ENCODE results near the gene ZNRF3. TPM values are rescaled to one million over a fixed set of nuclear protein-coding genes. Genes with fewer than 3 reads are reported as not detected.

Gene ZNRF3
- polyA plus RNA-seq, 1 of the 3 experiments (the other 2 are of a cell fraction) = 4.2 TPM

GRCh38 chr22:28922540-28923244 lies 39.3 kb downstream of the ZNRF3 start:
- H3K9me2 ChIP-seq = no peaks in the 10 kb centered on the region
- DNase-seq = no peak
- no peak overlapping the region for H3K27ac ChIP-seq (ENCODE audit: low read depth in 2 of 2, low read length in 1 of 2)
- no peaks in the 10 kb centered on the region for H3K36me3 ChIP-seq (replicated peaks in 1 of 2; ENCODE audit: control insufficient read depth in 1 of 2, insufficient read depth in 2 of 2, low read length in 1 of 2)
- H3K79me2 ChIP-seq (ENCODE audit: insufficient read depth) = peaks cover 22% of the 10 kb centered on the region; the same call in 1 of the 2 replicates
- H3K4me2 ChIP-seq = no peak overlapping the region
- no peaks in the 10 kb centered on the region for H3K9me3 ChIP-seq
- no peak overlapping the region for H2AFZ ChIP-seq (ENCODE audit: low read depth)
- H3F3A ChIP-seq (replicated peaks; ENCODE audit: insufficient read depth) = no peaks in the 10 kb centered on the region
- 95% methylated on average over 8 of the region's 8 CpGs for WGBS (ENCODE audit: low lambda C conversion rate)
- no peak for TF ChIP-seq SMC3 (IDR thresholded peaks at IDR 0.05; ENCODE audit: low read depth, low read length)
- TF ChIP-seq PBX3 (IDR thresholded peaks at IDR 0.05) = no peak
- TF ChIP-seq, protein P1, sequence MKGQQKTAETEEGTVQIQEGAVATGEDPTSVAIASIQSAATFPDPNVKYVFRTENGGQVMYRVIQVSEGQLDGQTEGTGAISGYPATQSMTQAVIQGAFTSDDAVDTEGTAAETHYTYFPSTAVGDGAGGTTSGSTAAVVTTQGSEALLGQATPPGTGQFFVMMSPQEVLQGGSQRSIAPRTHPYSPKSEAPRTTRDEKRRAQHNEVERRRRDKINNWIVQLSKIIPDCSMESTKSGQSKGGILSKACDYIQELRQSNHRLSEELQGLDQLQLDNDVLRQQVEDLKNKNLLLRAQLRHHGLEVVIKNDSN (IDR thresholded peaks at IDR 0.05; ENCODE audit: borderline replicate concordance, low read depth) = no peak
- no peak for TF ChIP-seq POLR2AphosphoS5 (IDR thresholded peaks at IDR 0.05; ENCODE audit: low read depth, low read length)
- no peak for TF ChIP-seq FOSL2 (IDR thresholded peaks at IDR 0.05; ENCODE audit: borderline replicate concordance, low read depth)
- no peak for TF ChIP-seq MEF2A (IDR thresholded peaks at IDR 0.05; ENCODE audit: borderline replicate concordance, low read depth)
- no peak for TF ChIP-seq RCOR1 (IDR thresholded peaks at IDR 0.05; ENCODE audit: low read length)
- no peak for TF ChIP-seq MXI1 (IDR thresholded peaks at IDR 0.05; ENCODE audit: low read depth, low read length)
- TF ChIP-seq SIN3A (IDR thresholded peaks at IDR 0.05; ENCODE audit: borderline replicate concordance, low read depth, low read length) = no peak
- TF ChIP-seq GATA2 (CRISPR knock-in tag; IDR thresholded peaks at IDR 0.05) = no peak
- TF ChIP-seq NFIC (IDR thresholded peaks at IDR 0.05; ENCODE audit: borderline replicate concordance) = no peak
- TF ChIP-seq ELF1 (IDR thresholded peaks at IDR 0.05) = no peak
- no peak for TF ChIP-seq TAF1 (IDR thresholded peaks at IDR 0.05; ENCODE audit: borderline replicate concordance, low read depth, low read length)
- no peak for TF ChIP-seq RXRA (IDR thresholded peaks at IDR 0.05; ENCODE audit: borderline replicate concordance, low read depth)
- TF ChIP-seq, protein P2, sequence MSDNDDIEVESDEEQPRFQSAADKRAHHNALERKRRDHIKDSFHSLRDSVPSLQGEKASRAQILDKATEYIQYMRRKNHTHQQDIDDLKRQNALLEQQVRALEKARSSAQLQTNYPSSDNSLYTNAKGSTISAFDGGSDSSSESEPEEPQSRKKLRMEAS (IDR thresholded peaks at IDR 0.05; ENCODE audit: low read depth) = no peak
- no peak for TF ChIP-seq EZH2phosphoT487 (IDR thresholded peaks at IDR 0.05; ENCODE audit: borderline replicate concordance, low read depth)
- peaks cover 27% of the 10 kb centered on the region for H4K20me1 ChIP-seq (ENCODE audit: insufficient read depth)
- ChIA-PET CTCF (interaction anchor here (0.8 to 1.5 kb wide), 5 partner anchors 10 to 118 kb away, joined by 3 to 4 read pairs (median 3); no protein-coding TSS in a partner anchor), POLR2A (no interaction called here)
- no peak overlapping the region for H3K4me3 ChIP-seq (ENCODE audit: low read depth in 2 of 2, low read length in 1 of 2)
- H3K9ac ChIP-seq = no peak overlapping the region
- H3K4me1 ChIP-seq (ENCODE audit: control insufficient read depth in 1 of 2, insufficient read depth in 2 of 2, low read depth in 1 of 2, low read length in 1 of 2) = peaks cover 5 to 27% of the 10 kb centered on the region in 2 experiments; a peak in 2 of 4 replicates
- no peaks in the 10 kb centered on the region for H3K27me3 ChIP-seq (ENCODE audit: insufficient read depth)

All from SK-N-SH (cell line).